Stimulated activated naive CD8-positive, alpha-beta T cell treated with anti-CD3 and anti-CD28 coated beads, Interleukin-15, Interleukin-2, amounts not matched to agents 100 ng/mL and 50 ng/mL, for 24 hours (primary cell): ENCODE results near the gene ATP5IF1.
A peak's percentile ranks its signal among the peaks of the same experiment; 100 is the strongest.

Source experiments
- H3K27ac Mint-ChIP-seq: one replicate; pipeline ENCODE4 v1.8.0; 2021; ENCODE audit warnings: mild to moderate bottlenecking, mixed read lengths
- H3K27me3 Mint-ChIP-seq: one replicate; pipeline ENCODE4 v1.8.0; 2021; ENCODE audit warnings: mixed read lengths
- H3K36me3 Mint-ChIP-seq: one replicate; pipeline ENCODE4 v1.8.0; 2021; ENCODE audit warnings: low read depth, mixed read lengths
- H3K4me1 Mint-ChIP-seq: one replicate; pipeline ENCODE4 v1.8.0; 2021; ENCODE audit warnings: low read depth, mixed read lengths
- H3K4me3 Mint-ChIP-seq: one replicate; pipeline ENCODE4 v1.8.0; 2021; ENCODE audit warnings: mild to moderate bottlenecking, mixed read lengths
- H3K9me3 Mint-ChIP-seq: one replicate; pipeline ENCODE4 v1.8.0; 2021; ENCODE audit warnings: mixed read lengths

Gene ATP5IF1

DNA sequence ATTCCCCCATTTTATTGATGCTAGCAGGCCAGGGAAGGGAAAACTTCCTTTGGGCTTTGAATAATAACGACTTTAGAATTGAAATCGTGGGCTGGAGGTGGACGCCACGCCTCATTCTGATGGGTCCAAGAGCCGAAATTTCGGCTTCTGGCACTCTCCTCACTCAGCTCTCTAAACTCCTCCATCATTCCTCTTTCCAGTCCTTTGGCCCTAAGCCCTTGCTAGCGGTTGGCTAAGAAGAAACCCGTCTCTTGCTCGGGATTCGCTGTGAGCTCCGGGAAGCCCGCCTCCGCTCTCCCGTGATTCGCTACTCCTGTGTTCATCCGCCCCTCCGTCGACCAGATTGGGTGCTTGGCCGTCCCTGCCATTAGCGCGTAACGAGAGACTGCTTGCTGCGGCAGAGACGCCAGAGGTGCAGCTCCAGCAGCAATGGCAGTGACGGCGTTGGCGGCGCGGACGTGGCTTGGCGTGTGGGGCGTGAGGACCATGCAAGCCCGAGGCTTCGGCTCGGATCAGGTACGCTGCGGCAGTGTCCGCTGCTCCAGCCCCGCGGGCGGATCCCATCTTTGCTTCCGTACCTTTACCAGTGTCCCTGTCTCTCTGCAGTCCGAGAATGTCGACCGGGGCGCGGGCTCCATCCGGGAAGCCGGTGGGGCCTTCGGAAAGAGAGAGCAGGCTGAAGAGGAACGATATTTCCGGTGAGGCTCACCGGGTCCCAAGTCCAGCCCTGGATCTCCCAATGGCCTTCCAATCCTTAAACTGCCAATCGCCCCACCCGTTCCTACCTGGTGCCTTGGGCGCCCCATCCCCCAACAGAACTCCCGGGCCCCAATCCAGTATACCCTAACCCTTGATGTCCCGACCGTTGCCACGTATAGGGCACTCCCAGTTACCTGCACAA, at the start of gene ATP5IF1:
ATP5IF1 (plus strand) TSS at position 370 of the 901 bp plus-strand sequence; CDS start at position 430, 60 bp downstream.
- no peak within 1 kb of the TSS for H3K27ac Mint-ChIP-seq
- no peaks in the 10 kb centered on the region for H3K9me3 Mint-ChIP-seq
- H3K27me3 Mint-ChIP-seq: no peaks in the 10 kb centered on the region
- no peak within 1 kb of the TSS for H3K4me3 Mint-ChIP-seq
- peaks cover 24% of the 10 kb centered on the region for H3K4me1 Mint-ChIP-seq
- peaks cover 4% of the 10 kb centered on the region for H3K36me3 Mint-ChIP-seq

DNA sequence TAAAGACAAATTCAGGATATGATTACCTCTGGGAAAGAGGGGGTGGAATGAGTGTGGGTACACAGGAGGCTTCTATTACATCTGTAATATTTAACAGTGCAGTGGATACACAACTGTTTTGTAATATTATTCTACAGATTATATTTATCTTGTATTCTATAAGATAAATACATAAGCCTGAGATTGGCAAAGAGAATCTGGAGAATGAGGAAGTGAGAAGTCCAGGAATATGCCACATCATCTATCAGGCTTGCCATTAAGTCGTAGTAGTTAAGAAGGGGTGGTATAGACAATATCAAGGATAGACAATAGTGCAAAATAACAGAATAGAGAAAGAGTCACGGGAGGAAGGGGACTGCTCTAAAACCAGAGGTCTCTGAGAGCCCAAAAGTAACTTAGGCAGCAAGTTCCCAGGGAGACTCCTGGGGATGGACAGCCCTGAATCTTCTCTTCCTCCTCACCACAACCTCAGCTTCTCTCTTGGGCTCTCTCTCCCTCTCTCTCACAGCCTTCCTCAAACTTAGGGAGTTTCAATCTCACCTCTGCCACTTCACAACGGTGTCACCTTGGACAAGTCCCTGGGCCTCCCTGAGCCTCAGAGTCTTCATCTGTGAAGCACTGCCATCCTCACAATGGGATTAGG, 45.5 kb upstream of the ATP5IF1 start:
- Mint-ChIP-seq H3K27ac (no peak overlapping the region), H3K27me3 (no peaks in the 10 kb centered on the region), H3K9me3 (no peaks in the 10 kb centered on the region), H3K4me1 (no peaks in the 10 kb centered on the region), H3K36me3 (peaks cover 6% of the 10 kb centered on the region), H3K4me3 (no peak overlapping the region)

DNA sequence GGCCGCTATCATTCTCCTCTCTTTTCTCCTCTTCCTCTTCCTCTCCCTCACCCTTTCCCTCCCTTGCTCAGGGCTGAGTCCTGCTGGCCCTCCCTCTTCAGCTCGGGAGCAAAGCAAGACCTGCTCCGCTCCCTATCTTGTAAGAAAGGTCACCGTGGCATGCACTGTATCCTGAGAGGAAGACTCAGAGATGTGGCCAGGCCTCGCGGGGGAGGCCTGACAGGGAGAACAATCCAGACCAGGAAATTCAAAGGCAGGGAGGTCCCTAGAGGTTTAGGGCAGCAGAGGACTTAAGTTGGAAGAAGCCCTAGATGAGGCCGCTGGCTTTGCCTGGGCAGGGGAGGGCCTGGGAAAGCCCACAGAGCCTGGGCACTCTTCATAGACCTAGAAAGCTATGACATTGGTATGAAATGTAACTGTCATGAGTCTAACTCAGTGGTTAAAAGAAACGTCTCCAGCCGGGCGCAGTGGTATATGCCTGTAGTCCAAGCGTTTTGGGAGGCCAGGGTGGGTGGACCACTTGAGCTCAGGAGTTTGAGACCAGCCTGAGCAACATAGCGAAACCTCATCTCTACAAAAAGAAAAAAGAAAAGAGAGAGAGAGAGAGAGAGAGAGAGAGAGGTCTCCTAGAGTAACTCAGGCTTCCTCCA, 44.8 kb upstream of the ATP5IF1 start:
- no peaks in the 10 kb centered on the region for H3K4me1 Mint-ChIP-seq
- no peak overlapping the region for H3K4me3 Mint-ChIP-seq
- no peaks in the 10 kb centered on the region for H3K27me3 Mint-ChIP-seq
- H3K27ac Mint-ChIP-seq: no peak overlapping the region
- H3K36me3 Mint-ChIP-seq: peaks cover 6% of the 10 kb centered on the region
- no peaks in the 10 kb centered on the region for H3K9me3 Mint-ChIP-seq

DNA sequence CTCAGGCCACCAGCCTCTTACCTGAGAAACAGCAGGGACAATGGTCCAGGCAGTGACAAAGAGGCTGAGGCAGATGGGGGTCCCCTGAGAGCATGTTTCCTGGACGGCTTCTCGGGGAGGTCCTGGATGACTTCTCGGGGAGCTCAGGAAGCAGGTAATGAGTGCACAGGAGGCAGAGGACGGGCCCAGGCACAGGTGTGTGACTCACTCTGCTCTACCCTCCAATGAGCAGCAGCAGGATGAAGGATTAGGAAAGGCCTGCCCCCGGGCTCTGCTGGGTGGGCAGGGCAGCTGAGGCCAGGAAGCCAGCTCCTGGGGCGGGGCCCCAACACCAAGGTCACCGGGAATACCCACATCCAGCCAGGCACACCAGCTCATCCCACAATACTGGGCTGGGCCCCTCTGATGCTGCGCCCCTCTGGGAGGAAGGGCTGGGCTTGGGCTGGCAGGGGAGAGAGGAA, 42.2 kb upstream of the ATP5IF1 start:
- Mint-ChIP-seq H3K4me3 (no peak overlapping the region), H3K36me3 (peaks cover 27% of the 10 kb centered on the region), H3K9me3 (no peaks in the 10 kb centered on the region), H3K27ac (no peak overlapping the region), H3K27me3 (no peaks in the 10 kb centered on the region), H3K4me1 (peaks cover 19% of the 10 kb centered on the region)

DNA sequence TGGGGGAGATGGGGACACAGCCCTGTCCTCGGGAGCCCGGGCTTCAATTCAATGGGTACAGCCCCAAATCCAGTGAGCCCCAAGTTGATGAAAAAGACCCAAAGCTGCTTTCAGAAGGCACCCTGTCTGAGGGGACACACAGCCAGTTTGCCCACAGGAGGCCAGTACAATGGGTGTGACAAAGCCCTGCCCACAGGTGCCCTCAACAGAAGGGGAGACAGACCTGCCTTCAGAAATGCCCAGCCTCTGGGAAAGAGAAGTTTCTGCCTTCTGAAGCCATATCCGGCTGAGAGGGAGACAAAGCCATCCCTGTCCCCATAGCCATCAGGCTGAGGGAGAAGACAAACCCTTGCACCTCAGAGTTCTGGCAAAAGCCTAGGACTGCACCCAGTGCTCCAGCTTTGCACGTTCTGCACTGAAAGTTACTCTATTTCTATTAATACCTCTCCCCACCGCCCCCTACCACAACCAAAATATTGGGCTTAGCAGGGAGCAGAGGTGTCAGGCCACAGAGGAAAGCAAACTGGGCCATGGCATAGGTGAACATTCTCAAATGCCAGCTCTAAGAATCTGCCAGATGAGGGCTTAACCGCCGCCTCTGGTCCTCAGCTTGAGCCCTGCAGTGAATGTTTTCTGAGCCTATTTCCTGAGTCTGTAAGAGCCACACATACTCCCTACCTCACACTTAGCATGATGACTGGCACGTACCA, 41.4 kb upstream of the ATP5IF1 start:
- Mint-ChIP-seq H3K4me3 (no peak overlapping the region), H3K27ac (no peak overlapping the region), H3K4me1 (peaks cover 27% of the 10 kb centered on the region), H3K27me3 (no peaks in the 10 kb centered on the region), H3K9me3 (peaks cover 7% of the 10 kb centered on the region), H3K36me3 (peaks cover 34% of the 10 kb centered on the region)

DNA sequence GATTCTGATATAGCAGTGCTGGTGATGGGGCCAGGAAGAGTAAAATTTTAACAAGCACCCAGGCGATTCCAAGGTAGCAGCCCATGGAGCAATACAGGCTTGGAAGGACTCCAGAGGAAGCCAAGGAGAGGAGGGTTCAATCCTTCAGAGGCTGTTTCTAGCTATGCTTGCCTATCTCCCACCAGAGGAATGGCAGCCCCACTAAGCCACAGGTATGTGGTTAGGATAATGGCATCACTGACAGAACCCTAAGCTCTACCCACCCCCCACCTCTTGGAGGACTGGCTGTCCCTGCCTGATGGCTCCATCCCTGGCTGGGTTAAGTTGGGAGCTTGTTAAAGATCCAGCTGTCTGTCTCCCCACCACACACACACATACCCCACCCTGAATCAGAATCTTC, 40.1 kb upstream of the ATP5IF1 start:
- H3K4me3 Mint-ChIP-seq: no peak overlapping the region
- H3K9me3 Mint-ChIP-seq: peaks cover 7% of the 10 kb centered on the region
- no peaks in the 10 kb centered on the region for H3K27me3 Mint-ChIP-seq
- peaks cover 40% of the 10 kb centered on the region for H3K4me1 Mint-ChIP-seq
- H3K36me3 Mint-ChIP-seq: peaks cover 43% of the 10 kb centered on the region
- H3K27ac Mint-ChIP-seq: no peak overlapping the region

DNA sequence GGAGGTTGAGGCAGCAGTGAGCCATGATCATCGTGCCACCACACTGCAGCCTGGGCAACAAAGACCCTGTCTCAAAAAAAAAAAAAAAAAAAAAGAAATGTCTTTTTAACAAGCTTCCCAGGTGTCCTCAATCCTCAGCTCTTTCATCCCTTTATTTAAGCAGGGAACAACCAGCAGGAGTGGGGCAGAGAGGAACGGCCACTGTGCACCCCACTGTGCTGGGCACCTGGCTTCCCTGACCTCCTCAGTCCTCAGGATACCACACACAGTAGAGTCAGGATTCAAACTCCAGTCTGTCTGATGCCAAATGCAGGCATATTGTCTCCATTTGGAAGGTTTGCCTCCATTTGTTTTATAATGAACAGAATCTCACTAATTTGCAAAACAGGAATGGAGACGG, 39.6 kb upstream of the ATP5IF1 start:
- peaks cover 49% of the 10 kb centered on the region for H3K36me3 Mint-ChIP-seq
- no peak overlapping the region for H3K27ac Mint-ChIP-seq
- H3K4me1 Mint-ChIP-seq: peaks cover 45% of the 10 kb centered on the region
- H3K4me3 Mint-ChIP-seq: no peak overlapping the region
- H3K9me3 Mint-ChIP-seq: peaks cover 7% of the 10 kb centered on the region
- no peaks in the 10 kb centered on the region for H3K27me3 Mint-ChIP-seq

DNA sequence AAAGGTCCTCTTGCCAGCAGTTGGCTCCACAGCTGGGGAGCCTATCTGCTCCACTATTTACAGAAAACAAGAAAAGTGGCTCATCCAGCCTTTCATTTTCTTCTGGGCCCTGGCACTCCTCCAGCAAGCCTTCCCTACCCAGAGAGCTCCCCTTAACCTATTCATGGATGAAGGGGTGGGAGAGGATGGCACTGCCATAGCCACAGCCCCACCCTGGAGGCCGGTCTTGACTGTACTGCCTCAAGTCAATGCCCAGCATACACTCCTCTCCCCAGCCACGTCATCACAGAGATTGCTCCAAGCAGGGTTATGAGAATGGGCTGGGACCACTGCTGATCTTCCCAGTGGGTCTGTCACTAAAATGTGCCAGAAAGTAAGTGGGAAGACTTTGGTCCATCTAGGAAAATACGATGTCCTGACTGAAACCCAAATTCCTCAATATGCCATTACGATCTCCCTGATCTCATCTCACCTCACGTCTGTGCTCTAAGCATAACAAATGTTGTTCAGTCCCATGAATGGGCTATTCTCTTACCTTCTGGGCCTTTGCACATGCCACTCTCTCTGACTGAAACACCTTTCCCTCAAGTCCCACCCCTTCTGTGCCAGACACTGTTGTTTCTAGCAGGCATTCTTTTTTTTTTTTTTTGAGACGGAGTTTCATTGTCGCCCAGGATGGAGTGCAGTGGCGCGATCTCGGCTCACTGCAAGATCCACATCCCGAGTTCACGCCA, 38.1 kb upstream of the ATP5IF1 start:
- H3K9me3 Mint-ChIP-seq: peaks cover 7% of the 10 kb centered on the region
- H3K27ac Mint-ChIP-seq: no peak overlapping the region
- peaks cover 55% of the 10 kb centered on the region for H3K36me3 Mint-ChIP-seq
- H3K4me3 Mint-ChIP-seq: no peak overlapping the region
- peaks cover 46% of the 10 kb centered on the region for H3K4me1 Mint-ChIP-seq
- no peaks in the 10 kb centered on the region for H3K27me3 Mint-ChIP-seq

DNA sequence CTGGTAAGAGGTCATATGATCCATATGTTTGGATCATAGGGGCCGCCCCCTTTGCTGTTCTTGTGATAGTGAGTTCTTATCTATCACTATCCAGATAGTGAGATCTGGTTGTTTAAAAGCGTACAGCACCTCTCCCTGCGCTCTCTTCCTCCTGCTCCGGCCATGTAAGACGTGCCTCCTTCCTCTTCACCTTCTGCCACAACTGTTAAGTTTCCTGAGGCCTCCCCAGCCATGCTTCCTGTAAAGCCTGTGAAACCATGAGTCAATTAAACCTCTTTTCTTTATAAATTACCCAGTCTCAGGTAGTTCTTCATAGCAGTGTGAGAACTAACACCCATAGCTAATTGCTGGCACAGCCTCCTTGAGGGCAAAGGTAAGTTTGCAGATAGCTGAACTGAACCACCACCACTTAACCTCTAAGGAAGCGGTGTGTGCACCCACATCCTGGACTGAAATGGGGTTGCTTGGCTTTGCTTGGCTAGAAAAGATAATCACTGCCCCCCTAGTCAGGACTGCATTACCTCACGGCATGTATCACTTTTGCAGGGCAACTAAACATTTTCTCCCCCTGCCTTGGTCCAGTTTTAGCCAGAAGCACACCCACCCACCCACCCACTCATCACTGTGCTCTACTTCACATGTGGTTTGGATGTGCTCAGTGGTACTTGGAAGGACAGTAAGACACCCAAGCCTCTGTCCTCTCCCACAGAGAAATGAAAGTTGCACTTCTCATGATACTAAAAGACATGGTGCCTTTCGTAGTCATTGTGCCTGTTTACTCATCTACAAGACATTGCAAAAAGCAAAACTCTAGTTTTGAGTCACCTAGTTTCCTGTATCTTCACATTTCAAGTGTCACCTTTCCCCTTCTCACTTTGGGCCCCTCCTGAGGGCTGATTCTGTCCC, 36.3 kb upstream of the ATP5IF1 start:
- H3K27me3 Mint-ChIP-seq: no peaks in the 10 kb centered on the region
- peaks cover 62% of the 10 kb centered on the region for H3K36me3 Mint-ChIP-seq
- H3K4me1 Mint-ChIP-seq: peaks cover 46% of the 10 kb centered on the region
- peaks cover 7% of the 10 kb centered on the region for H3K9me3 Mint-ChIP-seq
- H3K27ac Mint-ChIP-seq: peak overlapping the region; percentile 92
- H3K4me3 Mint-ChIP-seq: peak overlapping the region; percentile 74

DNA sequence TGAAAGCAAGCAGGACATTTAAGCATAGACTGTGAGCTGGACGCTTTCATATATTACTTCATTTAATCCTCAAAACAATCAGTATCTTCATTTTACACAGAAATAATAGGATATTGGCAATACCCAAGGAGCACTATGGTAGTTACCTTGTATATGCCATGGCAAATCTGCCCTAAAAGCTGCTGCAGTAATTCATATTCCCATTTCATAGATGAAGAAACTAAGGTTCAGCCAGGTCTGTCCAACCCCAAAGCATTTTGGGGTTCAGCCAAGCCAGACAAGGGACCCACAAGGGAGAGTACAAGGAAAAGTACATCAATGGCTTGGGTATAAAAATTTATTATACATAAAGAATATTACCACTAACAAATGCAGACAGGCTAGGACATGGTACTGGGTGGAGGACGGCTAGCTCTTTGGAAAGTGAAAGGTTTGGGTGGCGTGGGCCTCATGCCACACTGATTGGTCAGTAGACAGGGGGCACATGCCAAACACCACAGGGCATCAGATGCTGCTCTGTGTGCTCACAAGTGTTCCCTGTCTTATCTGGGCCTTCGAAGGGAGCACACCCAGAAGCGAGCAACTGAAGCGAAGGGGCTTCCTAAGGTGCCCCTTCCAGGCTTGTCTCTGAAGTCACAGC, 35.6 kb upstream of the ATP5IF1 start:
- peak overlapping the region; percentile 92 for H3K27ac Mint-ChIP-seq
- H3K4me1 Mint-ChIP-seq: peaks cover 46% of the 10 kb centered on the region

DNA sequence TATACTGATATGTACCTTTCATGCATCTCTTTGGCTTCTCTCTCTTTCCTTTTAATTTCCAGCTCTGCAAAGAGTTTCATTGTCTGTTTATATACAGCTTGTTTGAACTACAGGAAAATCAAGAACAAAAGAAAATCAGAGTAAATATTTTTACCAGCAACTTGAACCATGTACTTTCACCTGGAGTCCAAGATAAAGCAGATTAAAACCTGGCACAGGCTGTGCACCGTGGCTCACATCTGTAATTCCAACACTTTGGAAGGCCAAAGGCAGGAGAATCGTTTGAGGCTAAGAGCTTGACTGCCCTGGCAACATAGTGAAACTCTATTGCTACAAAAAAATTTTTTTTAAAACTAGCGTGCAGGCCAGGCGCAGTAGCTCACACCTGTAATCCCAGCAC, 30.7 kb upstream of the ATP5IF1 start:
- Mint-ChIP-seq H3K4me3 (no peak overlapping the region), H3K4me1 (peaks cover 12% of the 10 kb centered on the region), H3K9me3 (no peaks in the 10 kb centered on the region), H3K27me3 (no peaks in the 10 kb centered on the region), H3K27ac (no peak overlapping the region), H3K36me3 (peaks cover 59% of the 10 kb centered on the region)

More for the DNA sequence above, 35.6 kb upstream of the ATP5IF1 start:
- Mint-ChIP-seq H3K27me3 (no peaks in the 10 kb centered on the region), H3K4me3 (peak overlapping the region; percentile 47), H3K9me3 (peaks cover 7% of the 10 kb centered on the region), H3K36me3 (peaks cover 68% of the 10 kb centered on the region)

DNA sequence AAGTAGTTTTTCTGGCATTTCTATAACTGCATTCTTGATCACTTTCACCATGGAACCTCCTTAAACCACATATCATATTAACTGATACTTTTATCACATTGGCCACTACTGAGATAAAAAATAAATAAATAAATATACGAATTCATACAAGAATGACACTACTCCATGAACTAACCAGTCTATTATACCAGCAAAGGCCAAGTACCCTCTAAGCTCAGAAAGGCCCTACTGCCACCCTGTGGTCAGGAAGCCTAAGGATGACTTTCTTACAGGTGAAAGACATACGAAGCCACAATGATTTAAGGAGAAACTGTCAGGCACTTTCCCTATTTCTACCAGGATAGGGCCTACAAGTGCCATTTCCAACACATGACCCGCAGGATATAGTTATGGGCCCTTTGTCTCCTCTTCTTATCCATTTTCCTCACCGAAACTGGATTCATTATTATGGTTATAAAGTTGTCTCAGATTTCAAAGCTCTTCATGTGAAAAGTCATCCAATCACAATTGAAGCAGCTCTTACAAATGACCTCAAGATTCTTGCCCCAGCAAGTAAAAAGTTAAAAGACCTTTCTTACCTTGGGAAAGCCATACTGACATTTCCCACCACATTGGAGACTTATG, 27.0 kb upstream of the ATP5IF1 start:
- H3K4me1 Mint-ChIP-seq: no peaks in the 10 kb centered on the region
- no peaks in the 10 kb centered on the region for H3K27me3 Mint-ChIP-seq
- no peaks in the 10 kb centered on the region for H3K9me3 Mint-ChIP-seq
- peaks cover 57% of the 10 kb centered on the region for H3K36me3 Mint-ChIP-seq
- H3K4me3 Mint-ChIP-seq: no peak overlapping the region
- no peak overlapping the region for H3K27ac Mint-ChIP-seq
